Measurements from ENCODE around the gene YPEL3. TPM values are rescaled to one million over a fixed set of nuclear protein-coding genes. Genes with fewer than 3 reads are reported as not detected.
A peak's percentile ranks its signal among the peaks of the same experiment; 100 is the strongest.

The YPEL3 gene
- total RNA-seq, 1 donor from 2014 or later, result 37.9 TPM

GRCh38 chr16:30060836-30061554, 35.0 kb downstream of the YPEL3 start:
- peak overlapping the region; percentile 70 for H3K27ac Mint-ChIP-seq

GRCh38 chr16:30060346-30060745, 35.7 kb downstream of the YPEL3 start:
- Mint-ChIP-seq H3K9me3 (no peaks in the 10 kb centered on the region), H3K27ac (peak overlapping the region; percentile 70), H3K27me3 (no peaks in the 10 kb centered on the region), H3K36me3 (peaks cover 4% of the 10 kb centered on the region), H3K4me1 (ENCODE audit: unreplicated experiment) (peaks cover 9% of the 10 kb centered on the region), H3K4me3 (peak overlapping the region; percentile 27)
- no peak for DNase-seq (ENCODE audit: extremely low spot score, unreplicated experiment)
- TF ChIP-seq CTCF (conservative IDR thresholded peaks at IDR 0.05), result no peak

More at GRCh38 chr16:30060836-30061554, 35.0 kb downstream of the YPEL3 start:
- H3K27me3 Mint-ChIP-seq, result no peaks in the 10 kb centered on the region
- TF ChIP-seq CTCF (conservative IDR thresholded peaks at IDR 0.05), result no peak
- H3K4me3 Mint-ChIP-seq, result peak overlapping the region; percentile 32
- H3K36me3 Mint-ChIP-seq, result peaks cover 4% of the 10 kb centered on the region
- no peaks in the 10 kb centered on the region for H3K9me3 Mint-ChIP-seq
- no peak for DNase-seq (ENCODE audit: extremely low spot score, unreplicated experiment)
- peaks cover 8% of the 10 kb centered on the region for H3K4me1 Mint-ChIP-seq (ENCODE audit: unreplicated experiment)

- H3K4me3 Mint-ChIP-seq, result peak overlapping the region; percentile 82
- no peaks in the 10 kb centered on the region for H3K36me3 Mint-ChIP-seq
- no peaks in the 10 kb centered on the region for H3K9me3 Mint-ChIP-seq
- TF ChIP-seq CTCF (conservative IDR thresholded peaks at IDR 0.05), result peak; percentile 67
- no peak for DNase-seq (ENCODE audit: extremely low spot score, unreplicated experiment)
- H3K27ac Mint-ChIP-seq, result peak overlapping the region; percentile 74
- no peaks in the 10 kb centered on the region for H3K27me3 Mint-ChIP-seq
- H3K4me1 Mint-ChIP-seq (ENCODE audit: unreplicated experiment), result peaks cover 22% of the 10 kb centered on the region
Measured at GRCh38 chr16:30054959-30055553, 41.0 kb downstream of the YPEL3 start.

- Mint-ChIP-seq H3K27ac (no peak overlapping the region), H3K27me3 (no peaks in the 10 kb centered on the region), H3K4me3 (peak overlapping the region; percentile 82), H3K4me1 (ENCODE audit: unreplicated experiment) (peaks cover 22% of the 10 kb centered on the region), H3K36me3 (no peaks in the 10 kb centered on the region), H3K9me3 (no peaks in the 10 kb centered on the region)
- no peak for DNase-seq (ENCODE audit: extremely low spot score, unreplicated experiment)
- no peak for TF ChIP-seq CTCF (conservative IDR thresholded peaks at IDR 0.05)
Measured at GRCh38 chr16:30054451-30054850, 41.6 kb downstream of the YPEL3 start.

- Mint-ChIP-seq H3K9me3 (no peaks in the 10 kb centered on the region), H3K36me3 (no peaks in the 10 kb centered on the region), H3K4me1 (ENCODE audit: unreplicated experiment) (peaks cover 22% of the 10 kb centered on the region), H3K27me3 (no peaks in the 10 kb centered on the region), H3K4me3 (peak overlapping the region; percentile 92), H3K27ac (peak overlapping the region; percentile 75)
- no peak for DNase-seq (ENCODE audit: extremely low spot score, unreplicated experiment)
- TF ChIP-seq CTCF (conservative IDR thresholded peaks at IDR 0.05), result no peak
Measured at GRCh38 chr16:30053376-30054015, 42.5 kb downstream of the YPEL3 start.
